ENCODE results near the gene AGPAT1. TPM values are rescaled to one million over a fixed set of nuclear protein-coding genes. Genes with fewer than 3 reads are reported as not detected.

The AGPAT1 gene
- total RNA-seq, 1 experiment from 2014 or later: 55.6 TPM

DNA sequence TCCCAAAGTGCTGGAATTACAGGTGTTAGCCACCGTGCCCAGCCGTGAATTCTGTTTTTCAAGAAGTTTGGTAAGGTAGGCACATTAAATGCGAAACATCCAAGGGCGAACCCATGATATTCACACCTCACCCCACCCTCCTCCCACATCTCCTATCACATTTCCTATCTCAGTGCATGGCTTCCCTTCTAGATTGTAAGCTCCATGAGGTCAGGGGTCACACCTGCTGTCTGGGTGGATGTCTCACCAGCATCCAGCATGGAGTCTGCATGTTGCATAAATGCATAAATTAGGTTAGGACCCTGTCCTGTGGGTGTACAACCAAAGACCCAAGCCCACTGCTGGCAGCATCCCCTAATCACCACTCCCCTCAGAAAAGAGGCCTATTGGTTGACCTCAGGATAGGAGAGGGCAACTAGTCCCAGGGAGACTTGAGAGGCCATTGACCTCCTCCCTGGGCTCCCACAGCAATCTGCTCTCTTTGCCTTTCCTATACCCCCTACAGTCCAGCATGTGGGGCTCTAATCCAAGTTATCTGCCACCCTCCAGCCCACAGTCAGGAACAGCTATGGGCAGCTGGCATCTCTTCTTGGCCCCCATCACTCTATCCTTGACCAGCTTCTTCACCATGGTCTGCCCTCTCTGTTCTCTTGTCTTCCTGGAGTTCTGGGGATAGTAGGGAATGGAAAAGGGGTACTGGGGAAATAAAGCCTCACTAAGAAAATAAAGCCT is 28.3 kb downstream of the AGPAT1 start (continued):
- TF ChIP-seq ZNF274 (IDR thresholded peaks at IDR 0.05; ENCODE audit: low read depth, low read length): no peak
- TF ChIP-seq FOSL1 (IDR thresholded peaks at IDR 0.05; ENCODE audit: low read depth): no peak
- no peak for TF ChIP-seq ELF1 (IDR thresholded peaks at IDR 0.05; ENCODE audit: borderline replicate concordance, low read depth)
- TF ChIP-seq, protein P1, sequence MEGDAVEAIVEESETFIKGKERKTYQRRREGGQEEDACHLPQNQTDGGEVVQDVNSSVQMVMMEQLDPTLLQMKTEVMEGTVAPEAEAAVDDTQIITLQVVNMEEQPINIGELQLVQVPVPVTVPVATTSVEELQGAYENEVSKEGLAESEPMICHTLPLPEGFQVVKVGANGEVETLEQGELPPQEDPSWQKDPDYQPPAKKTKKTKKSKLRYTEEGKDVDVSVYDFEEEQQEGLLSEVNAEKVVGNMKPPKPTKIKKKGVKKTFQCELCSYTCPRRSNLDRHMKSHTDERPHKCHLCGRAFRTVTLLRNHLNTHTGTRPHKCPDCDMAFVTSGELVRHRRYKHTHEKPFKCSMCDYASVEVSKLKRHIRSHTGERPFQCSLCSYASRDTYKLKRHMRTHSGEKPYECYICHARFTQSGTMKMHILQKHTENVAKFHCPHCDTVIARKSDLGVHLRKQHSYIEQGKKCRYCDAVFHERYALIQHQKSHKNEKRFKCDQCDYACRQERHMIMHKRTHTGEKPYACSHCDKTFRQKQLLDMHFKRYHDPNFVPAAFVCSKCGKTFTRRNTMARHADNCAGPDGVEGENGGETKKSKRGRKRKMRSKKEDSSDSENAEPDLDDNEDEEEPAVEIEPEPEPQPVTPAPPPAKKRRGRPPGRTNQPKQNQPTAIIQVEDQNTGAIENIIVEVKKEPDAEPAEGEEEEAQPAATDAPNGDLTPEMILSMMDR (IDR thresholded peaks at IDR 0.05 in 2 of 3, conservative IDR thresholded peaks at IDR 0.05 in 1 of 3; ENCODE audit: borderline replicate concordance in 1 of 3, insufficient read depth in 1 of 3, low read depth in 2 of 3, low read length in 2 of 3): no peak
- TF ChIP-seq, protein P2, sequence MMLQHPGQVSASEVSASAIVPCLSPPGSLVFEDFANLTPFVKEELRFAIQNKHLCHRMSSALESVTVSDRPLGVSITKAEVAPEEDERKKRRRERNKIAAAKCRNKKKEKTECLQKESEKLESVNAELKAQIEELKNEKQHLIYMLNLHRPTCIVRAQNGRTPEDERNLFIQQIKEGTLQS (IDR thresholded peaks at IDR 0.05): no peak
- TF ChIP-seq CBX3 (IDR thresholded peaks at IDR 0.05; ENCODE audit: low read depth): no peak
- no peak for TF ChIP-seq SP1 (IDR thresholded peaks at IDR 0.05; ENCODE audit: low read depth)

DNA sequence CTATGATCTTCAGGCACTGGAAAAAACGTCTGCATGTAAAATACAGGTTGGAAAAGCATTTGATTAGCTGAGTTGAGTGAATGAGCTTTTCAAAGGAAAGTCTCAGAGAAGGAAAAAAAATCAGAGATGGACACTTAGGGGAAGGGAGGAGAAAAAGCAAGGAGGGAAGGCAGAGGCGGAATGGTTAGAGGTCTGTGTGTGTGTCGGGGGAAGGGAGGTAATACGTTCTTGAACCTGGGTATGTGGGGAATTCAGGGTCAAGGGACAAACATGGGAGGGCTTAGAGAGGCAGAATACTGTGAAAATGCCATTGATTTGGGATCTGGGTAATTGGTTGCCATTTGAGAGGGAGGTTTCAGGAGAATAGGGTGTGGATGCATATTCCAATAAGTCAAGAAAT is 29.2 kb downstream of the AGPAT1 start:
- H3K4me3 ChIP-seq (replicated peaks in 1 of 2; ENCODE audit: low read depth in 1 of 2, low read length in 2 of 2): no peak overlapping the region
- H3K79me2 ChIP-seq (ENCODE audit: insufficient read depth, low read length): no peaks in the 10 kb centered on the region
- no TSS peak for BruUV-seq (replicated peaks)
- no peaks in the 10 kb centered on the region for H3K9me2 ChIP-seq (ENCODE audit: insufficient read depth)
- ATAC-seq: no peak
- H2AFZ ChIP-seq (ENCODE audit: low read depth, low read length, poor library complexity, severe bottlenecking): no peak overlapping the region
- H3K27ac ChIP-seq (ENCODE audit: low read depth, low read length): no peak overlapping the region
- POLR2A ChIA-PET: no interaction called here
- intact Hi-C loops (cut with micrococcal nuclease): no loop called here
- H3K9ac ChIP-seq (ENCODE audit: low read length): no peak overlapping the region
- DNase-seq (ENCODE audit: low read depth, low spot score): no peak
- H3K4me2 ChIP-seq (ENCODE audit: low read length): no peak overlapping the region
- H3K36me3 ChIP-seq (ENCODE audit: control insufficient read depth in 1 of 2, insufficient read depth in 2 of 2, low read length in 2 of 2): no peaks in the 10 kb centered on the region
- RAD21 ChIA-PET (ENCODE audit: low non-redundant PET in 1 of 2, low total read pairs in 2 of 2, uncharacterized antibody in 2 of 2, unreplicated experiment in 2 of 2): no interaction called here
- no peaks in the 10 kb centered on the region for H3K27me3 ChIP-seq (ENCODE audit: insufficient read depth, low read length)
- no peaks in the 10 kb centered on the region for H3K9me3 ChIP-seq (ENCODE audit: control insufficient read depth in 1 of 2, insufficient read depth in 1 of 2, low read depth in 1 of 2, low read length in 2 of 2)
- no peaks in the 10 kb centered on the region for H3K4me1 ChIP-seq (ENCODE audit: control insufficient read depth in 1 of 2, insufficient read depth in 2 of 2, low read length in 2 of 2)
- H4K20me1 ChIP-seq (ENCODE audit: insufficient read depth): no peaks in the 10 kb centered on the region
- CTCF ChIA-PET: interaction anchor here (1.4 kb wide), 1 partner anchor 19 kb away, joined by 3 read pairs; the partner anchor contains the start of gene ATF6B
- no peak for TF ChIP-seq JUND (IDR thresholded peaks at IDR 0.05)
- TF ChIP-seq POLR2AphosphoS5 (IDR thresholded peaks at IDR 0.05; ENCODE audit: low read depth, low read length): no peak
- no peak for TF ChIP-seq ELF1 (IDR thresholded peaks at IDR 0.05; ENCODE audit: borderline replicate concordance, low read depth)
- no peak for TF ChIP-seq TCF7L2 (IDR thresholded peaks at IDR 0.05; ENCODE audit: borderline replicate concordance, extremely low read depth, insufficient read depth, insufficient read length)
- TF ChIP-seq POLR2A (IDR thresholded peaks at IDR 0.05; ENCODE audit: borderline replicate concordance, extremely low read depth, insufficient read depth, insufficient read length): no peak
- TF ChIP-seq EGR1 (IDR thresholded peaks at IDR 0.05; ENCODE audit: low read depth): no peak
- TF ChIP-seq, protein P1 (IDR thresholded peaks at IDR 0.05 in 2 of 3, conservative IDR thresholded peaks at IDR 0.05 in 1 of 3; ENCODE audit: borderline replicate concordance in 1 of 3, insufficient read depth in 1 of 3, low read depth in 2 of 3, low read length in 2 of 3): no peak
- TF ChIP-seq, protein P3, sequence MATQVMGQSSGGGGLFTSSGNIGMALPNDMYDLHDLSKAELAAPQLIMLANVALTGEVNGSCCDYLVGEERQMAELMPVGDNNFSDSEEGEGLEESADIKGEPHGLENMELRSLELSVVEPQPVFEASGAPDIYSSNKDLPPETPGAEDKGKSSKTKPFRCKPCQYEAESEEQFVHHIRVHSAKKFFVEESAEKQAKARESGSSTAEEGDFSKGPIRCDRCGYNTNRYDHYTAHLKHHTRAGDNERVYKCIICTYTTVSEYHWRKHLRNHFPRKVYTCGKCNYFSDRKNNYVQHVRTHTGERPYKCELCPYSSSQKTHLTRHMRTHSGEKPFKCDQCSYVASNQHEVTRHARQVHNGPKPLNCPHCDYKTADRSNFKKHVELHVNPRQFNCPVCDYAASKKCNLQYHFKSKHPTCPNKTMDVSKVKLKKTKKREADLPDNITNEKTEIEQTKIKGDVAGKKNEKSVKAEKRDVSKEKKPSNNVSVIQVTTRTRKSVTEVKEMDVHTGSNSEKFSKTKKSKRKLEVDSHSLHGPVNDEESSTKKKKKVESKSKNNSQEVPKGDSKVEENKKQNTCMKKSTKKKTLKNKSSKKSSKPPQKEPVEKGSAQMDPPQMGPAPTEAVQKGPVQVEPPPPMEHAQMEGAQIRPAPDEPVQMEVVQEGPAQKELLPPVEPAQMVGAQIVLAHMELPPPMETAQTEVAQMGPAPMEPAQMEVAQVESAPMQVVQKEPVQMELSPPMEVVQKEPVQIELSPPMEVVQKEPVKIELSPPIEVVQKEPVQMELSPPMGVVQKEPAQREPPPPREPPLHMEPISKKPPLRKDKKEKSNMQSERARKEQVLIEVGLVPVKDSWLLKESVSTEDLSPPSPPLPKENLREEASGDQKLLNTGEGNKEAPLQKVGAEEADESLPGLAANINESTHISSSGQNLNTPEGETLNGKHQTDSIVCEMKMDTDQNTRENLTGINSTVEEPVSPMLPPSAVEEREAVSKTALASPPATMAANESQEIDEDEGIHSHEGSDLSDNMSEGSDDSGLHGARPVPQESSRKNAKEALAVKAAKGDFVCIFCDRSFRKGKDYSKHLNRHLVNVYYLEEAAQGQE (IDR thresholded peaks at IDR 0.05; ENCODE audit: low read depth): no peak
- TF ChIP-seq SP1 (IDR thresholded peaks at IDR 0.05; ENCODE audit: low read depth): no peak
- no peak for TF ChIP-seq ZFX (IDR thresholded peaks at IDR 0.05)

Data from HCT116 (cell line).